MV-4-11 (cell line): Measurements from ENCODE around the gene ERMAP.
"Not testable (repeated sequence)": the region's sequence is repeated elsewhere in the genome, so short reads cannot be mapped to it uniquely, and the experiment has no call there.

ENCODE experiments used
- DNase-seq: peaks from one replicate; lab custom pipeline; 2025; lab: John Stamatoyannopoulos, UW

ERMAP gene

GRCh38 chr1:42845193-42845592 is 28.3 kb downstream of the ERMAP start:
- no peak for DNase-seq

- no peak for DNase-seq
These were observed 28.9 kb downstream of the ERMAP start for GRCh38 chr1:42845866-42846256.

GRCh38 chr1:42846257-42847110 is 29.6 kb downstream of the ERMAP start, which contains the start of gene ZNF691:
Gene ZNF691 (plus strand): TSS chr1:42846613. CDS start chr1:42849659, 3,046 bp downstream.
- DNase-seq = peak; percentile 99

GRCh38 chr1:42847111-42847595 is 30.2 kb downstream of the ERMAP start:
- no peak for DNase-seq

GRCh38 chr1:42847721-42848460 is 31.0 kb downstream of the ERMAP start:
- no peak for DNase-seq

GRCh38 chr1:42848823-42849537 is 32.1 kb downstream of the ERMAP start:
- DNase-seq = no peak

- DNase-seq = no peak
These were observed 33.0 kb downstream of the ERMAP start for GRCh38 chr1:42849944-42850343.

- DNase-seq = no peak
These were observed 34.5 kb downstream of the ERMAP start for GRCh38 chr1:42851420-42851819.

- no peak for DNase-seq
These were observed 35.2 kb downstream of the ERMAP start for GRCh38 chr1:42851960-42852607.

GRCh38 chr1:42852608-42852980 is 35.7 kb downstream of the ERMAP start:
- DNase-seq = no peak

GRCh38 chr1:42853116-42853884 is 36.4 kb downstream of the ERMAP start:
- no peak for DNase-seq

GRCh38 chr1:42856554-42856953 is 39.6 kb downstream of the ERMAP start:
- not testable (repeated sequence) for DNase-seq

GRCh38 chr1:42859366-42859765 is 42.4 kb downstream of the ERMAP start:
- not testable (repeated sequence) for DNase-seq

GRCh38 chr1:42860339-42861013 is 43.6 kb downstream of the ERMAP start:
- no peak for DNase-seq

- no peak for DNase-seq
These were observed 44.1 kb downstream of the ERMAP start for GRCh38 chr1:42861014-42861399.

- DNase-seq = no peak
These were observed 49.6 kb downstream of the ERMAP start for GRCh38 chr1:42866549-42866948.

- not testable (repeated sequence) for DNase-seq
These were observed 51.5 kb downstream of the ERMAP start for GRCh38 chr1:42868466-42868865.

- not testable (repeated sequence) for DNase-seq
These were observed 52.3 kb downstream of the ERMAP start for GRCh38 chr1:42869254-42869653.

- not testable (repeated sequence) for DNase-seq
These were observed 52.8 kb downstream of the ERMAP start for GRCh38 chr1:42869751-42870150.

GRCh38 chr1:42873108-42873507 is 56.2 kb downstream of the ERMAP start:
- DNase-seq = not testable (repeated sequence)
